GM18498 (cell line): ENCODE results near the gene PRCC.

ENCODE experiments used
- ATAC-seq: cut with Tn5 transposase; IDR thresholded peaks from one replicate; pipeline ENCODE4 v1.9.1; 2021; ENCODE audit warnings: mild to moderate bottlenecking, moderate library complexity; ENCODE audit not compliant: unreplicated experiment

Gene PRCC

GRCh38 chr1:156767101-156767878 is at the start of gene PRCC:
TSS of gene PRCC (plus strand) at chr1:156767535. CDS start at chr1:156767772, 237 bp downstream.
- peak; percentile 93 for ATAC-seq

GRCh38 chr1:156721131-156721530 is 46.2 kb upstream of the PRCC start:
- ATAC-seq = no peak

GRCh38 chr1:156721535-156721934 is 45.8 kb upstream of the PRCC start:
- ATAC-seq = no peak

GRCh38 chr1:156725683-156726280 is 41.6 kb upstream of the PRCC start:
- peak; percentile 35 for ATAC-seq

GRCh38 chr1:156726549-156727226 is 40.6 kb upstream of the PRCC start:
- no peak for ATAC-seq

- ATAC-seq = no peak
These were observed 39.8 kb upstream of the PRCC start for GRCh38 chr1:156727492-156727891.

- peak; percentile 62 for ATAC-seq
These were observed 39.3 kb upstream of the PRCC start, which contains the start of gene METTL25B for GRCh38 chr1:156727926-156728598. TSS of gene METTL25B (plus strand) at chr1:156728469. CDS start at chr1:156729105, 636 bp downstream.

- peak; percentile 91 for ATAC-seq
These were observed 38.5 kb upstream of the PRCC start, which contains the start of gene ISG20L2 for GRCh38 chr1:156728599-156729462. TSS of gene ISG20L2 (minus strand) at chr1:156728766. CDS start at chr1:156727652, 1,114 bp downstream.

GRCh38 chr1:156733989-156734584 is 33.2 kb upstream of the PRCC start:
- ATAC-seq = no peak

- ATAC-seq = no peak
These were observed 28.9 kb upstream of the PRCC start for GRCh38 chr1:156738407-156738806.

GRCh38 chr1:156738916-156739315 is 28.4 kb upstream of the PRCC start:
- ATAC-seq = no peak

- no peak for ATAC-seq
These were observed 27.0 kb upstream of the PRCC start for GRCh38 chr1:156740237-156740740.

GRCh38 chr1:156740741-156741480 is 26.4 kb upstream of the PRCC start, which contains the start of gene MRPL24:
TSS of gene MRPL24 (minus strand) at chr1:156741088. CDS start at chr1:156738704, 2,384 bp downstream.
- peak; percentile 82 for ATAC-seq

GRCh38 chr1:156741481-156741983 is 25.8 kb upstream of the PRCC start:
- ATAC-seq = no peak

- no peak for ATAC-seq
These were observed 25.3 kb upstream of the PRCC start for GRCh38 chr1:156742017-156742416.

- ATAC-seq = no peak
These were observed 24.5 kb upstream of the PRCC start for GRCh38 chr1:156742801-156743200.

- ATAC-seq = no peak
These were observed 23.7 kb upstream of the PRCC start for GRCh38 chr1:156743367-156744302.
